Activated CD4-positive, alpha-beta memory T cell treated with anti-CD3 and anti-CD28 coated beads, Interleukin-2, amount 10 ng/mL, durations not matched to agents 7 days and 5 days (primary cell): Measurements from ENCODE around the gene RAPGEF3. TPM values are rescaled to one million over a fixed set of nuclear protein-coding genes. Genes with fewer than 3 reads are reported as not detected.
A peak's percentile ranks its signal among the peaks of the same experiment; 100 is the strongest.

Experiments used
- CTCF ChIA-PET: fragments of 350-600 bp; sonication (Branson Sonifier 250); formaldehyde crosslinking; loops from one replicate; lab custom pipeline; 2021; ENCODE audit warnings: antibody characterized with exemption, inconsistent platforms; lab: Charles Lee
- POLR2A ChIA-PET: fragments of 350-600 bp; sonication (Branson Sonifier 250); formaldehyde crosslinking; loops from one replicate; lab custom pipeline; 2021; ENCODE audit warnings: antibody characterized with exemption; lab: Charles Lee
- DNase-seq: peaks from one replicate; pipeline ENCODE4 v3.0.0-alpha.2; 2020
- H3K27ac Mint-ChIP-seq: one replicate; pipeline ENCODE4 v1.8.0; 2021; ENCODE audit warnings: mild to moderate bottlenecking, mixed read lengths
- H3K27me3 Mint-ChIP-seq: one replicate; pipeline ENCODE4 v1.8.0; 2021; ENCODE audit warnings: mixed read lengths
- H3K36me3 Mint-ChIP-seq: one replicate; pipeline ENCODE4 v1.8.0; 2021; ENCODE audit warnings: low read depth, mixed read lengths
- H3K4me1 Mint-ChIP-seq: one replicate; pipeline ENCODE4 v1.8.0; 2021; ENCODE audit warnings: mixed read lengths
- H3K4me3 Mint-ChIP-seq: one replicate; pipeline ENCODE4 v1.8.0; 2021; ENCODE audit warnings: mild to moderate bottlenecking, mixed read lengths
- H3K9me3 Mint-ChIP-seq: one replicate; pipeline ENCODE4 v1.8.0; 2021; ENCODE audit warnings: mixed read lengths
- total RNA-seq, 2 experiments: library from RNA; stranded (reverse); gene quantifications; one replicate each; pipeline ENCODE4 v1.2.3, GENCODE V29; 2021

RAPGEF3 gene
- total RNA-seq, 2 experiments from 2014 or later: 1.4 to 1.6 TPM

DNA sequence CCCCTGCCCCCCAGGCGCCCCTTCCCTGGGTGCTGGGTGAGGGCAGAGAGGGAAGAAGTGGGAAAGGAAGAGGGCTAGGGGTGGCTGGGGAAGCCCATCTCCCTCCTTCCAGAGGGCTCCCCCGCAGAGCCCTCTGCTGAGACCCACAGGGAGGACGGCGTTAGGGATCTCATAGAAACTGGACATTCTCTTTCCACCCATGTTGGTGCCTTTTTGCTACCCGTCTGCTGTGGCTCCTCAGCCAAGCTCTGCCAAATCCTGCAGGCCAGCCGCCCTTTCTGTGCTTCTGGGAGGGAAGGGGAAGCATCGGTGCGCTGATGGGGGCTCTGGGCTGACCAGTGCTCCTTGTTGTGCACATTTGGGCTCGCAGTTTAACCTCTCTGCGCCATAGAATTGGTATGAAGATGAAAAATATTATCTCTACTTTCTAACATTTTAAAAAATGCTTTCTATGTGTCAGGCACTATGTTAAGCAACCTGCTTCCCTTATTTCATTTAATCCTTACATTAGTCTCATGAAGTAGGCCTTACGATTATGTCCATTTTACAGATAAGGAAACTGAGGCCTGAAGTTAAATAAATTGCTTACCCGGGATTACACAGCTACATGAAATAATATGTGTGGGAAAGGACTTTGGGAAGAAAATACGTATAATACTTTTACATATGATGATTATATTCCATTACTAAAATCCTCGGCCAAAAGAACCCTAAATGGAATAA lies 15.3 kb upstream of the RAPGEF3 start:
- Mint-ChIP-seq H3K4me1 (peaks cover 48% of the 10 kb centered on the region), H3K27ac (peak overlapping the region; percentile 36)

DNA sequence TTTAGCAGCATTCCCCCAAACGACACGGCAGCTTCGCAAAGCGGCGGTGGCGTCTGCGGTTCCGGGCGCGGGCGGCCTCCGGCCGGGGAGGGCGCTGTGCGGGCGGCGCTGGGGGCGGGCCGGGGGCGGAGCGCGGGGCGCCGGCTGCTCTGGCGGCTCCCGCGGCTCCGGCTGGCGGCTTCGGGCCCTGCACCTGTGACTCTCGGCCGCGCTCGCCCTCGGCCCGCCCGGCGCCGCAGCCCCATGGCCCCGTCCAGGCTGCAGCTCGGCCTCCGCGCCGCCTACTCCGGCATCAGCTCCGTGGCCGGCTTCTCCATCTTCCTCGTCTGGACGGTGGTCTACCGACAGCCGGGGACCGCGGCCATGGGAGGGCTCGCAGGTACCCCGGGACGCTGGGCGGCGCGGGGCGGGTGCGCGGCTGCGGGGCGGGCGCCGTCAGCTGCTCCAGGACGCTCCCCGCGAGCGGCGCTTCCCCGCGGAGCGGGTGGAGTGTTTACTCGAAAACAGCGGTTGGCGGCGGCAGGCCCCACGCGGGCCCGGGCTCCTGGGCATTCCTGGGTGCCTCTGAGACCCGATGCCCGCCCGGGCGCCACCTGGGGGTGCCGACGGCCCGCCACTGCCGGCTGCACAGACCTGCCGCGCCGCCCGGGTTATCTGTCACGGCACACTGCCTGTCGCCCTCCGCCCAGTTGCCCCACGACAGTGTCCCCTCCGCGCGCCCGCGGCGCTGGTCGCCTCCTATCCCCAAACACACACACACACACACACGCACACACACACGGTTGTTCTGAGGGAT lies 14.6 kb upstream of the RAPGEF3 start, which contains the start of gene SLC48A1:
TSS of gene SLC48A1 (plus strand) at position 177 of the 796 bp plus-strand sequence. CDS start at position 244, 67 bp downstream.
- H3K27me3 Mint-ChIP-seq: peaks cover 5% of the 10 kb centered on the region
- peaks cover 3% of the 10 kb centered on the region for H3K36me3 Mint-ChIP-seq
- peak within 1 kb of the TSS; percentile 36 for H3K27ac Mint-ChIP-seq
- H3K9me3 Mint-ChIP-seq: no peaks in the 10 kb centered on the region
- POLR2A ChIA-PET: interaction anchor here (0.7 to 4.0 kb wide), 16 partner anchors 8 to 67 kb away, joined by 3 to 15 read pairs (median 4); partner anchors contain the start of genes HDAC7 and RPAP3
- peaks cover 45% of the 10 kb centered on the region for H3K4me1 Mint-ChIP-seq
- DNase-seq: peak; percentile 75
- CTCF ChIA-PET: interaction anchor here (0.8 to 18.5 kb wide), 7 partner anchors 18 to 62 kb away, joined by 3 to 431 read pairs (median 11); no protein-coding TSS in a partner anchor
- peak within 1 kb of the TSS; percentile 91 for H3K4me3 Mint-ChIP-seq

More for the DNA sequence above, 15.3 kb upstream of the RAPGEF3 start:
- peaks cover 5% of the 10 kb centered on the region for H3K27me3 Mint-ChIP-seq
- POLR2A ChIA-PET: interaction anchor here (1.1 to 4.0 kb wide), 10 partner anchors 8 to 65 kb away, joined by 3 to 15 read pairs (median 4); partner anchors contain the start of genes HDAC7 and RAPGEF3
- no peak for DNase-seq
- H3K36me3 Mint-ChIP-seq: peaks cover 5% of the 10 kb centered on the region
- no peaks in the 10 kb centered on the region for H3K9me3 Mint-ChIP-seq
- peak overlapping the region; percentile 91 for H3K4me3 Mint-ChIP-seq
- CTCF ChIA-PET: interaction anchor here (1.2 to 18.5 kb wide), 7 partner anchors 16 to 61 kb away, joined by 3 to 431 read pairs (median 11); no protein-coding TSS in a partner anchor

DNA sequence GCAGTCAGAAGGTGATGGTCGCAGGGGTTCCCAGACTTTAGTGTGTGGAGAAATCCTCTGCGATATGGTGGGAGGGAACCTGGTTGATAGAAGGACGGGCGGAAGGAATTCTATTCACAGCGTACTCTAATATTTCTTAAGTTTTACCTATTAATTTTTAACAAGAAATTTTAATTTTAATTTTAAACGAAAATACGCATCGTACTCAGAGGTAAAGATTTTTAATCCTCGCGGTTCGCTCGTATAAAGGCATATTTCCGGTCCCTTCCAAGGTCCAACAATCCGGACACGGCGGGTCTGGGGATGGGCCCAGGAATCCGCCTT lies 14.0 kb upstream of the RAPGEF3 start:
- H3K27me3 Mint-ChIP-seq: peaks cover 5% of the 10 kb centered on the region
- POLR2A ChIA-PET: interaction anchor here (0.8 to 4.0 kb wide), 13 partner anchors 9 to 66 kb away, joined by 3 to 15 read pairs (median 4); partner anchors contain the start of genes HDAC7 and RPAP3
- H3K27ac Mint-ChIP-seq: no peak overlapping the region

DNA sequence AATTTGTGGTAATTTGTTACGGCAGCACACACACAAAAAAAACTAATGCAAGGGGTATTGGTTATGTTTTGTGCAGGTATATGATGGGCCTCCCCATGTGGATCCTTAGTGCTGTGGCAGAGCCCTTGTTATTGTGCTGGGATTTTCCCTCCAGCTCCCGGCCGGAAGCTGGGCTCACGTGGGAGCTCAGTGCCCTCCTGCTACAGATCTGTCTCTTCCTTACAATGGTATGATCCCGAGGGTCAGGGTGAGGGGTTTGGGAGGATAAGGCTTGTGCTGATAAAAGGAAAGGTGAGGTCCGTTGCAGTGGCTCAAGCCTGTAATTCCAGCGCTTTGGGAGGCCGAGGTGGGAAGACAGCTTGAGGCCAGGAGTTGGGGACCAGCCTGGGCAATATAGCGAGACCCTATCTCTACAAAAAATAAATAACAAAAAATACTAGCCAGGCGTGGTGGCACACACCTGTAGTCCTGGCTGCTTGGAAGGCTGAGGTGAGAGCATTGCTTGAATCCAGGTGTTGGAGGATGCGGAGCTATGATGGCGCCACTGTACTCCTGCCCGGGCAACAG lies 13.5 kb upstream of the RAPGEF3 start:
- Mint-ChIP-seq H3K36me3 (peaks cover 3% of the 10 kb centered on the region), H3K27me3 (peaks cover 10% of the 10 kb centered on the region), H3K27ac (no peak overlapping the region), H3K9me3 (no peaks in the 10 kb centered on the region), H3K4me3 (peak overlapping the region; percentile 72), H3K4me1 (peaks cover 38% of the 10 kb centered on the region)
- ChIA-PET POLR2A (interaction anchor here (1.0 to 4.0 kb wide), 9 partner anchors 12 to 67 kb away, joined by 3 to 15 read pairs (median 5); partner anchors contain the start of gene RPAP3), CTCF (interaction anchor here (0.8 to 18.5 kb wide), 7 partner anchors 17 to 63 kb away, joined by 3 to 431 read pairs (median 11); no protein-coding TSS in a partner anchor)
- no peak for DNase-seq

More for the DNA sequence above, 14.0 kb upstream of the RAPGEF3 start:
- DNase-seq: no peak
- CTCF ChIA-PET: interaction anchor here (0.8 to 18.5 kb wide), 7 partner anchors 18 to 62 kb away, joined by 3 to 431 read pairs (median 11); no protein-coding TSS in a partner anchor
- Mint-ChIP-seq H3K4me3 (peak overlapping the region; percentile 72), H3K9me3 (no peaks in the 10 kb centered on the region), H3K36me3 (peaks cover 3% of the 10 kb centered on the region), H3K4me1 (peaks cover 42% of the 10 kb centered on the region)

DNA sequence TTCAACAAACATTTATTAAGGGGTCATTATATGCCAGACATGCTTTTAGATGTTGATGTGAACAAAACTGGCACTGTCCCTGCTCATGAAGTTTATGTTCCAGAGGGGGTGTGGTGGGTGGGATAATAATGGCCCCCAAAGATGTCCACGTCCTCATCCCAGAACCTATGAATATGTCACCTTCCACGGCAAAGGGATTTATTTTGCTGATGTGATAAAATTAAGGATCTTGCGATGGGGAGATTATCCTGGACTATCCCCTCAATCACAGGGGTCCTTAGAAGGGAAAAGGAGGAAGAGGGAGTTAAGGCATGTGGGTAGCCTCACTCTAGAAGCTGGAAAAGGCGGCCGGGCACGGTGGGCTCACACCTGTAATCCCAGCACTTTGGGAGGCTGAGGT lies 12.6 kb upstream of the RAPGEF3 start:
- Mint-ChIP-seq H3K27ac (no peak overlapping the region), H3K27me3 (peaks cover 10% of the 10 kb centered on the region), H3K4me3 (no peak overlapping the region), H3K4me1 (peaks cover 32% of the 10 kb centered on the region), H3K36me3 (peaks cover 3% of the 10 kb centered on the region), H3K9me3 (no peaks in the 10 kb centered on the region)
- DNase-seq: no peak
- CTCF ChIA-PET: interaction anchor here (0.6 to 18.5 kb wide), 6 partner anchors 12 to 1595 kb away, joined by 3 to 431 read pairs (median 62); partner anchors contain the start of gene RAPGEF3
- POLR2A ChIA-PET: interaction anchor here (0.8 to 1.7 kb wide), 4 partner anchors 37 to 68 kb away, joined by 3 to 7 read pairs (median 3); no protein-coding TSS in a partner anchor

DNA sequence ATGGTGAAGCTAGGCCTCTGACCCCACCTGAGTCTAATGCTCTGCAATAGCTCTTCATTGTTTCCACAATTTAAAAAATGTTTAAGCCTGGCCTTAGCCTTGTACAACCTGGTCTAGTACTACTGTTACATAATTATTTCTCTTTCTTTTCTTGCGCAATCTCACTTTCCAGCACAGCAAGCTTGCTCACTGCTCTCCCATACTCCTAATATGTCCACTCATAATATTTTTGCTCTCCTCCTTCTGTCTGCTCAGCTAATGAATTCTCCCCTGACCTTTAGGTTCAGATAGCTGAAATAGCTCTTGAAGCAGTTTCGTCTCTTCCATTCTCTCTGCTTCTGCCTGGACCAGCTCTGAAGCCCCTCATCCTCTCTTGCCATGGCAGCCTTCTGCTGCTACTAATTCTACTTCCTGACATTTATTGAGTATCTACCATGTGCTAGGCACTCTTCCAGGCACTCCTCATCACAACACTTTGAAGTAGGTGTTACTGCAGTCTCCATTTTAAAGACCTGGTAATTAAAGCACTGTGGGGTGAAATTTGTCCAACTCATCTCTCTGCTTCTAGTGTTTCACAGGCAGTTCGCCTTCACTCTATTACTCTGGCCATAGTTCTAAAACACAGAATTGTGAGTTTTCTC lies 11.5 kb upstream of the RAPGEF3 start:
- DNase-seq: no peak
- ChIA-PET CTCF (interaction anchor here (1.1 to 18.5 kb wide), 8 partner anchors 9 to 65 kb away, joined by 3 to 431 read pairs (median 10); partner anchors contain the start of gene RAPGEF3), POLR2A (interaction anchor here (1.7 kb wide), 1 partner anchor 69 kb away, joined by 7 read pairs; no protein-coding TSS in a partner anchor)
- Mint-ChIP-seq H3K27ac (no peak overlapping the region), H3K27me3 (peaks cover 13% of the 10 kb centered on the region), H3K4me3 (no peak overlapping the region), H3K4me1 (peaks cover 21% of the 10 kb centered on the region), H3K9me3 (no peaks in the 10 kb centered on the region), H3K36me3 (peaks cover 3% of the 10 kb centered on the region)

DNA sequence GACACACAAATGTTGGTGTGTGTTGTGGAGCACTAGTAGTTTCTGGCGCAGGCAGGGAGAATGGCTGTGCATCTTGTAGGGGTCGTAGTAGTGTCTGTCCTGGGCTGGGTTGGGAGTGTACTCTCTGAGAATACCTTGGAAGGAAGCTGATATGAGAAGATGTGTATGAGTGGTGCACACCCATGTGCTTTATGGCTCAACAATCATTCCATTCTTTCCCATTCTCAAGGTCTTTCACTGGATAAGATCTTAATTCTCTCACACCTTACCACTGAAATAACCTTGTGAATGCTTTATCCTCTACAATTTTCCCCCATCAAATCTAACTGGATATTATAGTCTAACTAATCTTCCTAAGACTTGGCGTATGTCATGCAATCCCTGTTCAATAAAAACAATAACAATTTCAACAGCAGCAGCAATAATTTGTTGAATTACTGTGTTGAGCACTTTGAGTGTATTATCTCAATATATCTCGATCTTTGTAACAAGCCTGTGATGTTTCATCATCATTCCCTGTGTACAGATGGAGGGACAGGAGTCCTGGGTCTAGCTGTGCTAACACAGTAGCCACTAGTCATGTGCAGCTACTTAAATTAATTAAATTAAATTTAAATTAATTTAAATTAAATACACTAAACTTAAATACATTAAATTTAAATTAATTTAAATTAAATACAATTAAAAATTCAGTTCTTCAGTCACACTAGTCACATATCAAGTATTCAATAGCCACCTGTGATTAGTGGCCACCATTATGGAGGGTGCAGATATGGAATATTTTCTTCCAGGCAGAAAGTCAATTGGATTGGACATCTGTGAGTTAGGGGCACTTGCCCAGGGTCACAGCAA lies 10.8 kb upstream of the RAPGEF3 start:
- H3K27ac Mint-ChIP-seq: no peak overlapping the region
- peaks cover 3% of the 10 kb centered on the region for H3K36me3 Mint-ChIP-seq
- ChIA-PET POLR2A (interaction anchor here (0.5 to 2.2 kb wide), 3 partner anchors 8 to 308 kb away, joined by 3 to 7 read pairs (median 7); no protein-coding TSS in a partner anchor), CTCF (interaction anchor here (1.1 to 18.5 kb wide), 8 partner anchors 10 to 66 kb away, joined by 3 to 431 read pairs (median 10); partner anchors contain the start of gene RAPGEF3)
- H3K4me3 Mint-ChIP-seq: no peak overlapping the region
- peaks cover 13% of the 10 kb centered on the region for H3K27me3 Mint-ChIP-seq
- H3K9me3 Mint-ChIP-seq: no peaks in the 10 kb centered on the region
- peaks cover 13% of the 10 kb centered on the region for H3K4me1 Mint-ChIP-seq
- no peak for DNase-seq

DNA sequence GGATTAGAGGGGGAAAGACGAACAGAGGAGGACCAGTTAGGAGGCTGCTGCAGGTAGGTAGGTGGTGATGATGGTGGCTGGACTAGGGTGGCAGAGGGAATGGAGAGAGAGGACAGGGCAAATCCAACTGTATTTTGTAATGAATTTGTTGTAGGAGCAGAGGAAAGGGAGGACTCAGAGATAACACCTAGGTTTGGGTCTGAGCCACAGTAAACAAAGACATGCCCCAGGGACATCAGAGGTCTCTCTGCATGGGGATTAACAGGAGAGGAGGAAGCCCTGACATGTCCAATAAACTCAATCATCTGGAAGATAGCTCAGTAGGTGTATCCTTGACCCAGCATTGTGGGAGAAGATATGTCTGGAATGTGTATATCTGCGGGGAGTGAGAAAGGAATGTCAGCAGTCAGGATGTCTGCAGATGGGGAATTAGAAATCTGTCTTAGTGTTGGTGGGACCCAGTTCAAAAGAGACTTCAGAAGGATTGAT lies 9.7 kb upstream of the RAPGEF3 start:
- ChIA-PET POLR2A (interaction anchor here (1.9 to 2.3 kb wide), 3 partner anchors 7 to 62 kb away, joined by 5 to 7 read pairs (median 6); partner anchors contain the start of gene RPAP3), CTCF (interaction anchor here (0.8 to 18.5 kb wide), 13 partner anchors 9 to 118 kb away, joined by 3 to 431 read pairs (median 10); partner anchors contain the start of gene RAPGEF3)
- peaks cover 13% of the 10 kb centered on the region for H3K27me3 Mint-ChIP-seq

DNA sequence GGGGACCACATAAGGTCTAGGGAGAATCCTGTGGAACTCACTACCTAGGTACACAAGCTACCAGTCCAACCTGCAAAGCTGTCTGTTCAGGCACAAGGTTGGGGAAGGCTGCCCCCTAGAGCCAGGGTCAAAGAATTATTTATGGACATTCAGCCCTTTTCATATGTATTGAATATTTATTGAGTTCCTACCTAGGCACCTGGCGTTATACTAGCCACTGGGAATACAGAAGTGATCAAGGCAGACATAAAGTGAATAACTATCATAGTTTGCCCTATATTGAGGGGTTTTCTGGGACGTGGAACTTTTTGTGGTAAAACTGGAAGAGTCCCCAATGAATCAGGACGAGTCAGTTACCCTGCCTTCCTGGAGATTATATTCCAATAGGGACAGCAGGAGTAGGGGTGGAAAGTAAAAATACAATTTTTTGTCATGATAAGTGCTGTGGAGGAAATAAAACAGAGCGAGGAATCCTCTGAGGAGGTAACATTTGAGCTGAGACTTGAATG lies 8.6 kb upstream of the RAPGEF3 start:
- DNase-seq: peak; percentile 80
- peaks cover 3% of the 10 kb centered on the region for H3K4me1 Mint-ChIP-seq
- no peaks in the 10 kb centered on the region for H3K9me3 Mint-ChIP-seq
- ChIA-PET CTCF (interaction anchor here (0.6 to 18.5 kb wide), 24 partner anchors 10 to 431 kb away, joined by 3 to 431 read pairs (median 4); partner anchors contain the start of genes ENDOU and RAPGEF3), POLR2A (interaction anchor here (0.7 to 2.3 kb wide), 10 partner anchors 7 to 104 kb away, joined by 3 to 9 read pairs (median 4); partner anchors contain the start of gene RPAP3)
- no peak overlapping the region for H3K4me3 Mint-ChIP-seq
- H3K36me3 Mint-ChIP-seq: no peaks in the 10 kb centered on the region
- H3K27ac Mint-ChIP-seq: no peak overlapping the region
- H3K27me3 Mint-ChIP-seq: peaks cover 10% of the 10 kb centered on the region

More for the DNA sequence above, 9.7 kb upstream of the RAPGEF3 start:
- Mint-ChIP-seq H3K4me1 (peaks cover 4% of the 10 kb centered on the region), H3K27ac (no peak overlapping the region), H3K36me3 (no peaks in the 10 kb centered on the region), H3K9me3 (no peaks in the 10 kb centered on the region), H3K4me3 (no peak overlapping the region)
- DNase-seq: no peak
